GM10248 (cell line): ENCODE results near the gene GIGYF2.
A peak's percentile ranks its signal among the peaks of the same experiment; 100 is the strongest.

ENCODE experiments used
- CTCF ChIA-PET: fragments of 300-600 bp; sonication (Branson Sonifier 250); formaldehyde crosslinking; extraction: SDS; loops from one replicate; lab custom pipeline; 2021; ENCODE audit warnings: antibody characterized with exemption; lab: Yijun Ruan, JAX
- POLR2A ChIA-PET: fragments of 350-650 bp; sonication (Branson Sonifier 250); formaldehyde crosslinking; extraction: SDS; loops from one replicate; lab custom pipeline; 2020; ENCODE audit warnings: antibody characterized with exemption; lab: Yijun Ruan, JAX
- DNase-seq: peaks from one replicate; pipeline ENCODE4 v3.0.0; 2012; ENCODE audit errors: extremely low spot score
- CTCF ChIP-seq: IDR thresholded peaks from 2 replicates; pipeline ENCODE4 v1.5.1; 2012; ENCODE audit warnings: mild to moderate bottlenecking, low read depth; ENCODE audit errors: extremely low read depth, missing control alignments, control extremely low read depth

Gene GIGYF2

GRCh38 chr2:232659359-232659758 is 37.8 kb upstream of the GIGYF2 start:
- DNase-seq = no peak
- ChIA-PET POLR2A (interaction anchor here (0.6 kb wide), 1 partner anchor 1084 kb away, joined by 3 read pairs; no protein-coding TSS in a partner anchor), CTCF (no interaction called here)
- TF ChIP-seq CTCF = no peak

- ChIA-PET CTCF (no interaction called here), POLR2A (no interaction called here)
- TF ChIP-seq CTCF = no peak
- DNase-seq = no peak
Observed at GRCh38 chr2:232662486-232663260, 34.5 kb upstream of the GIGYF2 start.

GRCh38 chr2:232666051-232666805 is 30.9 kb upstream of the GIGYF2 start:
- POLR2A ChIA-PET = no interaction called here
- CTCF ChIA-PET = interaction anchor here (1.1 to 1.9 kb wide), 2 partner anchors 12 to 41 kb away, joined by 3 to 4 read pairs; no protein-coding TSS in a partner anchor
- no peak for TF ChIP-seq CTCF
- no peak for DNase-seq

GRCh38 chr2:232667989-232668583 is 29.0 kb upstream of the GIGYF2 start:
- TF ChIP-seq CTCF = no peak
- DNase-seq = no peak
- ChIA-PET POLR2A (interaction anchor here (0.7 kb wide), 1 partner anchor 14 kb away, joined by 3 read pairs; no protein-coding TSS in a partner anchor), CTCF (no interaction called here)

DNA sequence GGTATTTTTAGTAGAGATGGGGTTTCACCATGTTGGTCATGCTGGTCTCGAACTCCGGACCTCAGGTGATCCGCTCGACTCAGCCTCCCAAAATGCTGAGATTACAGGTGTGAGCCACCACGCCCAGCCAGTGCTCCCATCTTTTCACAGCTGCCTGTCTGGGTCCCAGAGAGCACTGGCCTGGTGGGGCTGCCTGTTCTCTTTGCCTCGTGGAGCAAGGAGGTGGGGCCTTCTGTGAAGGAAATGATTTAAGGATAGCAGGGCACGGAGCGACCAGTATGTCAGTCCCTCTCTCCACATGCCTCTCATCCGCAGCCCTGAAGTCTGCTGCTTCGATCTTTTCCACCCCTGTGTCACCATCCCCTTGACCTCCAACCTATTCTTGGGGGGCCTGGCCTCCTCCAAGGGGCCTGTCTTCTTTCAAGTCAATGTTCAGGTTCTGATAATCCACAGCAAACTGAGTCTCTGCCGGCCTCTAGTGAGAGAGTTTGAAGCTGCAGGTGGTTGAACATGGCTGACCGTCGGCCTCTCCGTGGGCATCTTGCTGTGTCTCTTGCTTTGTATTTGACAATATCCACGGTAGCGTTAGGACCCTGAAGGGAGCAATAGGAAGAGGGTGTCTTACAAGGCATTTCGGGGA is 28.2 kb upstream of the GIGYF2 start:
- POLR2A ChIA-PET = no interaction called here
- CTCF ChIA-PET = no interaction called here
- peak; percentile 17 for TF ChIP-seq CTCF
- no peak for DNase-seq

GRCh38 chr2:232672588-232672987 is 24.5 kb upstream of the GIGYF2 start:
- TF ChIP-seq CTCF = no peak
- POLR2A ChIA-PET = no interaction called here
- CTCF ChIA-PET = no interaction called here
- DNase-seq = no peak
